IMR-90 (cell line): ENCODE results near the gene GANC. TPM values are rescaled to one million over a fixed set of nuclear protein-coding genes. Genes with fewer than 3 reads are reported as not detected.

Experiments used
- ATAC-seq: fragments of 200-7000 bp; cut with Tn5 transposase; 2 replicates; pipeline ENCODE4 v1.9.1; 2020; ENCODE audit warnings: low read depth, mild to moderate bottlenecking, moderate library complexity
- BruUV-seq: library from RNA; stranded (reverse); fragments of 400-500 nt; replicated peaks from 2 replicates; lab custom pipeline; 2021; lab: Mats Ljungman, UMichigan
- CTCF ChIA-PET: fragments of 300-600 bp; formaldehyde crosslinking; extraction: SDS; loops from one replicate; lab custom pipeline; 2021; ENCODE audit warnings: antibody characterized with exemption; lab: Yijun Ruan, JAX
- POLR2A ChIA-PET: fragments of 300-600 bp; sonication (Branson Sonifier 250); formaldehyde crosslinking; loops from one replicate; lab custom pipeline; 2022; ENCODE audit warnings: antibody characterized with exemption; ENCODE audit not compliant: unreplicated experiment; lab: Charles Lee
- DNase-seq: peaks from one replicate; pipeline ENCODE4 v3.0.0; 2013
- H2AFZ ChIP-seq: replicated peaks from 2 replicates; pipeline ENCODE3; 2013; ENCODE audit warnings: low read length, mild to moderate bottlenecking; ENCODE audit not compliant: poor library complexity
- H2AK5ac ChIP-seq: 2 replicates; pipeline ENCODE4 v1.6.1; 2013; ENCODE audit warnings: low read depth, low read length, inconsistent platforms
- H2AK9ac ChIP-seq: replicated peaks from 2 replicates; pipeline ENCODE3; 2013; ENCODE audit warnings: mild to moderate bottlenecking, low read depth, low read length, moderate library complexity; ENCODE audit not compliant: poor library complexity
- H2BK120ac ChIP-seq: 2 replicates; pipeline ENCODE4 v1.6.1; 2013; ENCODE audit warnings: low read depth, low read length, inconsistent platforms
- H2BK15ac ChIP-seq: 3 replicates; pipeline ENCODE4 v1.6.1; 2013; ENCODE audit warnings: low read depth, low read length, inconsistent platforms
- H2BK20ac ChIP-seq: 2 replicates; pipeline ENCODE4 v1.6.1; 2013; ENCODE audit warnings: low read depth, mild to moderate bottlenecking, inconsistent platforms, low read length, moderate library complexity
- H2BK5ac ChIP-seq: 2 replicates; pipeline ENCODE4 v1.6.1; 2013; ENCODE audit warnings: mild to moderate bottlenecking, low read depth, low read length, inconsistent platforms; ENCODE audit not compliant: poor library complexity, severe bottlenecking
- H3K14ac ChIP-seq: replicated peaks from 2 replicates; pipeline ENCODE4 v1.6.1; 2013; ENCODE audit warnings: low read depth, low read length, inconsistent platforms
- H3K18ac ChIP-seq: 2 replicates; pipeline ENCODE4 v1.6.1; 2013; ENCODE audit warnings: low read depth, low read length, control low read depth
- H3K23ac ChIP-seq: 2 replicates; pipeline ENCODE4 v1.6.1; 2013; ENCODE audit warnings: low read depth, low read length, inconsistent platforms
- H3K27ac ChIP-seq: 2 replicates; pipeline ENCODE4 v1.5.1; 2013; ENCODE audit warnings: mild to moderate bottlenecking, control low read depth, low read length; ENCODE audit not compliant: insufficient read depth
- H3K27me3 ChIP-seq: 2 replicates; pipeline ENCODE4 v1.6.1; 2013; ENCODE audit warnings: low read length; ENCODE audit not compliant: control insufficient read depth, insufficient read depth
- H3K36me3 ChIP-seq: 2 replicates; pipeline ENCODE4 v1.6.1; 2013; ENCODE audit warnings: low read length, mixed read lengths; ENCODE audit not compliant: control insufficient read depth, insufficient read depth
- H3K4ac ChIP-seq: 2 replicates; pipeline ENCODE4 v1.6.1; 2013; ENCODE audit warnings: low read depth, low read length, inconsistent platforms
- H3K4me1 ChIP-seq: 2 replicates; pipeline ENCODE4 v1.6.1; 2013; ENCODE audit warnings: low read length, mixed read lengths; ENCODE audit not compliant: control insufficient read depth, insufficient read depth
- H3K4me2 ChIP-seq: 2 replicates; pipeline ENCODE4 v1.6.1; 2013; ENCODE audit warnings: low read depth, mild to moderate bottlenecking, control low read depth, low read length, moderate library complexity
- H3K4me3 ChIP-seq: 2 replicates; pipeline ENCODE4 v1.5.1; 2013; ENCODE audit warnings: low read depth, mild to moderate bottlenecking, control low read depth, low read length, moderate library complexity; ENCODE audit not compliant: insufficient read depth
- H3K56ac ChIP-seq: 2 replicates; pipeline ENCODE4 v1.6.1; 2013; ENCODE audit warnings: low read length, inconsistent platforms; ENCODE audit not compliant: insufficient read depth; ENCODE audit errors: extremely low read depth
- H3K79me1 ChIP-seq, 2 experiments: 2 replicates each; pipeline ENCODE4 v1.6.1; 2013; ENCODE audit warnings: low read length in 2 of 2, inconsistent platforms in 1 of 2, low read depth in 1 of 2
- H3K9ac ChIP-seq: 2 replicates; pipeline ENCODE4 v1.6.1; 2013; ENCODE audit warnings: low read depth, low read length, control low read depth
- H3K9me1 ChIP-seq: 2 replicates; pipeline ENCODE4 v1.6.1; 2013; ENCODE audit warnings: low read length, inconsistent platforms; ENCODE audit not compliant: insufficient read depth
- H3K9me3 ChIP-seq: 2 replicates; pipeline ENCODE4 v1.6.1; 2013; ENCODE audit warnings: low read length; ENCODE audit not compliant: control insufficient read depth, insufficient read depth
- H4K20me1 ChIP-seq: 2 replicates; pipeline ENCODE4 v1.6.1; 2013; ENCODE audit warnings: low read length, inconsistent platforms; ENCODE audit not compliant: insufficient read depth
- H4K5ac ChIP-seq: 2 replicates; pipeline ENCODE4 v1.6.1; 2013; ENCODE audit warnings: mild to moderate bottlenecking, low read depth, low read length, control low read depth
- H4K8ac ChIP-seq, 2 experiments: 2 replicates each; pipeline ENCODE4 v1.6.1; 2013; ENCODE audit warnings: low read depth in 2 of 2, low read length in 2 of 2, control low read depth in 1 of 2, inconsistent platforms in 1 of 2
- H4K91ac ChIP-seq: 2 replicates; pipeline ENCODE4 v1.6.1; 2013; ENCODE audit warnings: low read depth, low read length, inconsistent platforms; ENCODE audit not compliant: insufficient read depth
- CEBPB ChIP-seq: IDR thresholded peaks from 2 replicates; pipeline ENCODE4 v1.6.1; 2012; ENCODE audit warnings: low read depth, low read length, improper control_type of control experiment
- FOS ChIP-seq: fragments of 150-350 bp; IDR thresholded peaks from 2 replicates; pipeline ENCODE4 v1.6.1; 2016; ENCODE audit warnings: low read depth, low read length
- MAFK ChIP-seq: IDR thresholded peaks from 2 replicates; pipeline ENCODE4 v1.6.1; 2012; ENCODE audit warnings: low read depth, low read length, improper control_type of control experiment
- MAZ ChIP-seq: IDR thresholded peaks from 2 replicates; pipeline ENCODE4 v1.6.1; 2012; ENCODE audit warnings: low read depth, mild to moderate bottlenecking, low read length, improper control_type of control experiment, moderate library complexity, borderline replicate concordance
- NFE2L2 ChIP-seq: fragments of 150-350 bp; IDR thresholded peaks from 2 replicates; pipeline ENCODE4 v1.6.1; 2016; ENCODE audit warnings: low read depth, mild to moderate bottlenecking, low read length
- RCOR1 ChIP-seq: IDR thresholded peaks from 2 replicates; pipeline ENCODE4 v1.6.1; 2012; ENCODE audit warnings: mild to moderate bottlenecking, low read length, improper control_type of control experiment; ENCODE audit not compliant: insufficient replicate concordance
- SMC3 ChIP-seq: fragments of 150-350 bp; IDR thresholded peaks from 2 replicates; pipeline ENCODE4 v1.6.1; 2016; ENCODE audit warnings: low read depth, mild to moderate bottlenecking, antibody characterized with exemption, low read length, moderate library complexity
- WGBS, 2 experiments: methylation state at CpG; one replicate each; pipeline versions ENCODE4 v1.1.5 to v1.1.7; 2013; ENCODE audit warnings: missing lambda C conversion rate in 2 of 2; ENCODE audit not compliant: insufficient read length in 1 of 2; ENCODE audit errors: extremely low coverage in 2 of 2; 5-methylcytosine and 5-hydroxymethylcytosine counted together
- dilution Hi-C: fragments of 300-500 bp; cut with HindIII; formaldehyde crosslinking; loops from one replicate; pipeline ENCODE4 v1.14.3; 2018; ENCODE audit warnings: low sequenced_read_pairs; ENCODE audit not compliant: unreplicated experiment
- in situ Hi-C: fragments of 300-500 bp; cut with MboI; formaldehyde crosslinking; loops from 3 replicates; pipeline ENCODE4 v1.14.3; 2019; ENCODE audit warnings: low sequenced_read_pairs, inconsistent platforms, mixed read lengths
- intact Hi-C: fragments of 100-400 bp; cut with micrococcal nuclease; formaldehyde crosslinking; loops from 2 replicates; pipeline ENCODE4 v1.10.0; 2022
- polyA plus RNA-seq, 3 experiments: library from polyadenylated mRNA; depleted of rRNA; stranded (reverse); fragments of >200 nt; gene quantifications; 2 replicates each; pipeline ENCODE4 v1.2.3, GENCODE V29; 2012; ENCODE audit warnings: low replicate concordance in 1 of 3
- total RNA-seq: library from RNA; depleted of rRNA; stranded (reverse); fragments of >200 nt; gene quantifications from 2 replicates; pipeline ENCODE4 v1.2.3, GENCODE V29; 2012

Gene GANC
- total and polyA plus RNA-seq, 2 of the 4 experiments (the other 2 are of a cell fraction), result 7.1 to 19.2 TPM

- no peak overlapping the region for H2BK120ac ChIP-seq
- dilution Hi-C loops, result no loop called here
- no peak overlapping the region for H4K5ac ChIP-seq
- H3K4me3 ChIP-seq, result no peak overlapping the region
- peaks cover 34% of the 10 kb centered on the region for H3K36me3 ChIP-seq
- no peak overlapping the region for H3K56ac ChIP-seq
- H2BK20ac ChIP-seq, result no peak overlapping the region
- no peak overlapping the region for H4K91ac ChIP-seq
- H3K23ac ChIP-seq, result no peak overlapping the region
- in situ Hi-C loops, result no loop called here
- H3K27me3 ChIP-seq, result no peaks in the 10 kb centered on the region
- CTCF ChIA-PET, result no interaction called here
- no peak overlapping the region for H2AK5ac ChIP-seq
- no CpG with 5 or more reads among the region's 5 CpGs for WGBS, 2 experiments
- POLR2A ChIA-PET, result no interaction called here
- H3K9me1 ChIP-seq, result no peaks in the 10 kb centered on the region; the same call in 1 of the 2 replicates
- no peak overlapping the region for H4K8ac ChIP-seq
- no peak overlapping the region for H3K27ac ChIP-seq
- H3K14ac ChIP-seq, result no peak overlapping the region
- no peak overlapping the region for H2BK5ac ChIP-seq
- no peak overlapping the region for H3K9ac ChIP-seq
- peaks cover 4 to 23% of the 10 kb centered on the region in 2 experiments for H3K79me1 ChIP-seq
- H3K9me3 ChIP-seq, result no peaks in the 10 kb centered on the region
- no peak overlapping the region for H2AFZ ChIP-seq
- H2AK9ac ChIP-seq, result no peak overlapping the region
- peaks cover 3% of the 10 kb centered on the region; the same call in 1 of the 2 replicates for H4K20me1 ChIP-seq
- H3K4me1 ChIP-seq, result no peaks in the 10 kb centered on the region
- no peak overlapping the region for H3K4me2 ChIP-seq
- no peak overlapping the region for H2BK15ac ChIP-seq
- no peak for DNase-seq
- intact Hi-C loops, result loop anchor here (10.0 kb wide), 1 partner anchor 50 kb away; no protein-coding TSS in a partner anchor
- no peak for ATAC-seq
- no peak overlapping the region for H3K18ac ChIP-seq
- TF ChIP-seq NFE2L2 (no peak), MAZ (no peak), CEBPB (no peak), SMC3 (no peak), FOS (no peak), MAFK (no peak), RCOR1 (no peak)
- no TSS peak for BruUV-seq
- H3K4ac ChIP-seq, result no peak overlapping the region
These were observed 8.2 kb upstream of the GANC start for GRCh38 chr15:42264795-42265194.
